Measurements from ENCODE around the gene ZC3H18. TPM values are rescaled to one million over a fixed set of nuclear protein-coding genes. Genes with fewer than 3 reads are reported as not detected.

Gene ZC3H18
- 9.9 and 17.0 TPM in 2 replicates for total RNA-seq

DNA sequence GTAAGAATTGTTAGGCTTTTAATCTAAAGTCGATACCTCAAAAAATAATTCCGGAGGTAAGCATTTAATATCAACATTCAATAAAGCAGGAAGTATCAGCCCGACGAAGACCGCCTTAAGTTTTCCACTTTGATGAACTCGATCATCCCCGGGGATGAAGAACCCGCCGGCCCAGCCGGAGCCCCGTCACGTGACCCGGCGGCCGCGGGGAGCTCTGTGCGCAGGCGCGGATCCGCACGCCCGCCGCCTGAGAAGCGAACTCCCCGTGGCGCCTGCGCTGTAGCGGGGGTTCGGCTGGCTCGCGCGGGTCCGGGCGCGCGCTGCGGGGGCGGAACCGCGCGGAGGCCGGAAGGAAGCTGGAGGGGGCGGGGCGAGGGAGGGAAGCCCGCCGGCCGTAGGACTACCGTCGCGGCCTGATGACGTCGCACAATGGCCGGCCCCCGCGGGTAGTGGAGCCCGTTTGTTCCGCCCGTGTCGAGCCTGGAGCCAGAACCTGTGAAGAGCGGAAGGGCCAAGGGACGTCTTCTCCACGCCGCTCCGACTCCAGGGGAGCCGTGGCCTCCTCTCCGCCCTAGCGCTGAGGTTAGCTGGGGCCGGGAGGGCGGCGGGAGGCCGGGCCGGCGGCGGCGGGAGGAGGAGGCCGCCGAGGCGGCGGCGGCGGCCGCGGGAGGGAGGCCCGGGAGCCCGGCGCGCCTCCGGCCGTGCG lies at the start of gene ZC3H18:
ZC3H18 (plus strand) TSS at position 419 of the 706 bp plus-strand sequence. CDS start 6,721 bp downstream, outside the sequence.

DNA sequence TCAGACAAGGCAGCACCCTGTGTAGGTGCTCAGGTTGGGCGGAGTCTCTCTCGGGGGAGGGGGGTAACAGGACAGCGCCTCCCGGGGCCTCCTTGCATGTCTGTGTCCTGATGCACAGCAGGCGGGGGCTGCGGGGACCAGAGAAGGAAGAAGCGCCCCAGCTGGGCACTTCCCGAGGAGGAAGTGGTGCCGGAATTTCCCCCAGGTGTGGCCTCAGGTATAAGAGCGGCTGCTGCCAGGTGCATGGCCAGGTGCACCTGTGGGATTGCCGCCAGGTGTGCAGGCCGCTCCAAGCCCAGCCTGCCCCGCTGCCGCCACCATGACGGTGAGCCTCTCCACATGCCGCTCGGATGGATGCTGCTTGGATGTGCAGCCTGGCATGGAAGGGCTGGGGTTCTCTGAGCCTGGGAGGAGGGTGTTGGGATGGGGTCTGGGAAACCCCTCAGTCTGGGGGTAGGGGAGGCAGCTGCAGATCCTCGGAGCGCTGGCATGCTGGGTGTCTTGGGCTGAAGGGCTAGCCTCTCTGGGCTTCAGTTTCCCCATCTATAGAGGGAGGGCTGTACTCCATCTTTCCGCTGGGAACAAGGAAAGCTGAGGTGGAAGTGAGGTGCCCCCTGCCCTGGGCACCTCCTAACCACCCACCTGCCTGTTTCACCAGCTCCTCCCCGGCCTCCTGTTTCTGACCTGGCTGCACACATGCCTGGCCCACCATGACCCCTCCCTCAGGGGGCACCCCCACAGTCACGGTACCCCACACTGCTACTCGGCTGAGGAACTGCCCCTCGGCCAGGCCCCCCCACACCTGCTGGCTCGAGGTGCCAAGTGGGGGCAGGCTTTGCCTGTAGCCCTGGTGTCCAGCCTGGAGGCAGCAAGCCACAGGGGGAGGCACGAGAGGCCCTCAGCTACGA lies 68.4 kb downstream of the ZC3H18 start, which contains the start of gene IL17C:
IL17C (plus strand) TSS at position 250 of the 908 bp plus-strand sequence; CDS start at position 320, 70 bp downstream.

DNA sequence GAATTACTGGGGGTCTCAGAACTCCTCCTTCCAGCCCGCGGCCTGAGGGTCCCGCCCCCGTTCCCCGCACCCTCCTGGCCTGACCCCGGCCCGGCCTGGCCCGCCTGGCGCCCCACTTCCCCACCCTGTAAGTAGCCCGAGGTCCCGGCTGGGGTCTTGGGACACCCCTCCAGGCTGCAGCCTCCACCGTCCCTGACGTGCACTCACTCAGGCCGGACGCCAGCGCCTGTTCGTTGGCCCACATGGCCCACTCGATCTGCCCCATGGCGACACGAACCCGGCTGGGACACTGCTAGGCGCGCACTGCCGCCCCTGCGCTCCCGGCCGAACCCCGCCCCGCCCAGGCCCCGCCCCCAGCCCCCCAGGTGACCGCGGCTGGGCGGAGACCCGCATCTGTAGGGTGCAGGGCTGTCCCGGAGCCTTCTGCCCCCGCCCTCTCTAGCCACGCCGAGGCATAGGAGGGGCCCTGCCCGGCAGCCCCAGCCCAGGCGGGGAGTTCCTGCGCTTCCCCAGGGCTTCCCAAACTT lies 80.6 kb downstream of the ZC3H18 start, which contains the start of gene CYBA:
CYBA (minus strand) TSS at position 305 of the 527 bp plus-strand sequence; CDS start at position 265, 40 bp downstream.

DNA sequence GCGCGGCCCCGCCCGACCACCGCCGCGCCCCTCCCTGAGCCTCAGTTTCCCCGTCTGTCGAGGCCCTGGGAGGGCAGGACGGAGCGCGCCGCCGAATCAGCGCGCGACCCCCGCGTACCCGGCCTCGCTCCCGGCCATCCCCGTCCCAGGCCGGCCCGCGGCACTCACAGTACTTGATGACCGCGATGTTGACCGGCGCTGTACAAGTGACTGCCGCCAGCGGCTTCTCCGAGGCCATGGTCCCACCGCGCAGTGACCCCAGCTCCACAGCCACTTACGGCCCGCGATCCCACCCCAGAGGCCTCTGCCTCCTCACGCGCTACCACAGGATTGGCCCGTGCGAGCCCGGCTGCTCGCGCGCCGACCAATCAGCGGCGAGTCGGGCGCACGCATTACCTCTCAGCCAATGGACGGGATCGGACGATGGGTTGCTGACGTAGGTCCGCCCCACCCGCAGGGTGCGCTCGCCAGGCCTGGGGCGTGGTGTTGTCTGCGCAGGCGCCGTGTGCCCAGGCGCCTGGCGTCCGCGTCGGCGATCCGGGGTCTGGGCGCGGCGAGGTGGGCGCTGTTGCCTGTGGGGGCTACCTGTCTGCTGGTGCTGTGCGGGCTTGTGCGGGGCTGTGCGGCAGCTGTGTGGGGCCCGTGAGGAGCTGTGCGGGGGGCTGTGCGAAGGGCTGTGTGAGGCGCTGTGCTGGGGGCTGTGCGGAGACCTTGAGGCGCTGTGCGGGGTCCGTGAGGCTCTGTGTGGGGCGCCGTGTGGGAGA lies 92.8 kb downstream of the ZC3H18 start, which contains the start of gene MVD:
MVD (minus strand) TSS at position 249 of the 764 bp plus-strand sequence; CDS start at position 238, 11 bp downstream.

Other genes starting within 250 kb of the ZC3H18 start
- 0.04 TPM in 1 of 2 replicates, not detected in the other for gene ZNF469, start 187.4 kb upstream of the ZC3H18 start, total RNA-seq
- 1.2 and 1.5 TPM in 2 replicates for gene ZFPM1, start 117.1 kb upstream of the ZC3H18 start, total RNA-seq
- gene IL17C, start 68.2 kb downstream of the ZC3H18 start, total RNA-seq: not detected in 2 replicates
- 88.1 and 94.3 TPM in 2 replicates for gene CYBA, start 80.7 kb downstream of the ZC3H18 start, total RNA-seq
- gene MVD, start 92.7 kb downstream of the ZC3H18 start, total RNA-seq: 238 and 321 TPM in 2 replicates
- gene SNAI3, start 116.1 kb downstream of the ZC3H18 start, total RNA-seq: 0.57 TPM in 1 of 2 replicates, not detected in the other
- 10.5 and 12.8 TPM in 2 replicates for gene RNF166, start 136.0 kb downstream of the ZC3H18 start, total RNA-seq
- 11.0 and 24.8 TPM in 2 replicates for gene CTU2, start 136.1 kb downstream of the ZC3H18 start, total RNA-seq
- 167 and 172 TPM in 2 replicates for gene PIEZO1, start 214.8 kb downstream of the ZC3H18 start, total RNA-seq
- gene CDT1, start 233.4 kb downstream of the ZC3H18 start, total RNA-seq: 19.9 and 44.1 TPM in 2 replicates
- gene APRT, start 241.5 kb downstream of the ZC3H18 start, total RNA-seq: 209 and 236 TPM in 2 replicates

Measured in hair follicular keratinocyte (primary cell).